Smooth muscle cell of the brain vasculature (primary cell): Measurements from ENCODE around the gene ABCC1.

ENCODE experiments used
- DNase-seq: peaks from one replicate; pipeline ENCODE4 v3.0.0-alpha.2; 2012; ENCODE audit warnings: low read depth, low spot score

ABCC1 gene

DNA sequence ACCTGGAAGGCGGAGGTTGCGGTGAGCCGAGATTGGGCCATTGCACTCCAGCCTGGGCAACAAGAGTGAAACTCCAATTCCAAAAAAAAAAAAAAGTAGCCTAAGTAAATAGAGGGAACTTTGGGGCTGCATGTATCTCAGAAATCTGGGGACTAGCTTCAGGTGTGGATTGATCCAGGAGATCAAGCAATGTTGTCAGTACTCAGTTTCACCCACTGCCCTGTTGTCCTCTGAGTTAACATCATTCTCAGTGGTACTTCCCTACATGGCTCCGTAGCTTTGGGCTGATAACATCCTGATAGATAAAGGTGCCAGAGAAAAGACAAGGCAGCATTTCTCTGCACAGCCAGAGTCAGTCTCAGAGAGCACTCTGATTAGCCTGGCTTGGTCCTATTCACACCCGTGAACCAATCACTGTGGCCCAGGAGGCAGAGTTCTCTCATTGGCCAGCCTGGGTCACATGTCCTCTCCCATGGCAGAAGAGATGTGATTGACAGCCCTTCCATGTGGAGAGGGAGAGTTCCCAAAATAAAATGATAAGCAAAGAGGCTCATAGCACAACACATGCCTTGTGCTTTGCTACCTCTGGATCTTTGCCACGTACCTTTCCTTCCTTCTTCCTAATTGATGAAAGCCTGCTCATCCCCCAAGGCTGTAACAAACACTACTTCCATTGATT, 99.6 kb downstream of the ABCC1 start:
- no peak for DNase-seq

DNA sequence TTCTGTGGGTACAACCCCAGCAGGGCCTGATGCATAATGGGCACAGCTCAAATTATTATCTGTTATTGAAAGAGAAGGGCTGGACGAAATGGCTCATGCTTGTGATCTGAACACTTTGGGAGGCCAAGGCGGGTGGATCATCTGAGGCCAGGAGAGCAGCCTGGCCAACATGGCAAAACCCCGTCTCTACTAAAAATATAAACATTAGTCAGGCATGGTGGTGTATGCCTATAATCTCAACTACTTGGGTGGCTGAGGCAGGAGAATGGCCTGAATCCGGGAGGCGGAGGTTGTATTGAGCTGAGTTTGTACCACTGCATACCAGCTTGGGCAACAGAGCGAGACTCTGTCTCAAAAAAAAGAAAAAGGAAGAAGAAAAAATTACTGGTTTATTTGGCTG, 100.7 kb downstream of the ABCC1 start:
- DNase-seq: no peak

DNA sequence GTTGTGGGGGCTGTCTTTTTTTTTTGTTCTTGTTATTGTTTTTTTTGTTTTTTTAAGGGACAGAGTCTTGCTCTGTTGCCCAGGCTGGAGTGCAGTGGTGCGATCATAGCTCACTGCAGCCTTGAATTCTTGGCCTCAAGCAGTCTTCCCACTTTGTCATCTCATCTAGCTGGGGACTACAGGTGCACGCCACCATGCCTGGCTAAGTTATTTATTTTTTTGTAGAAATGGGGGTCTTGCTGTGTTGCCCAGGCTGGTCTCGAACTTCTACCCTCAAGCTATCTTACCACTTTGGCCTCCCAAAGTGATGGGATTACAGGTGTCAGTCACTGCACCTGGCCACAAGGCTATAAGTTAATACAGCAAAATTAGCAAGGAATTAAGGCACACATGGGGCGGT, 101.7 kb downstream of the ABCC1 start:
- DNase-seq: no peak

DNA sequence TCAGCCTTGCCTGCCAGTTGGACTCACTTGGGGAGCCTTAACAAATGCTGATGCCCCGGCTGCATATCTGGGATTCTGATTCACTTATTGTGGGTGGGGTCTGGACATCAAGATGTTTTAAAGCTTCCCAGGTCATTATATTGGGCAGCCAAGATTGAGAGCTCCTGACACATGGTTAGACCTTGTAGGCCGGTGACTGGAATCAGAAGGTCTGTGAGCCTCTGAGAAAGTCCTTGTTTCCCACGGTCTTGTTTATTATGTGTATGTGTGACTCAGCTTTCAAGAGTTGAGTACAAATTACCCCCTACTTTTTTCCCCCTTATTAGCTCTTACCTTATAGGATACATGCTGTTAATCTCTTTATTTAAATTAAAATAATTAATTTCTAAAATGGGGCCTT, 103.5 kb downstream of the ABCC1 start:
- DNase-seq: no peak

DNA sequence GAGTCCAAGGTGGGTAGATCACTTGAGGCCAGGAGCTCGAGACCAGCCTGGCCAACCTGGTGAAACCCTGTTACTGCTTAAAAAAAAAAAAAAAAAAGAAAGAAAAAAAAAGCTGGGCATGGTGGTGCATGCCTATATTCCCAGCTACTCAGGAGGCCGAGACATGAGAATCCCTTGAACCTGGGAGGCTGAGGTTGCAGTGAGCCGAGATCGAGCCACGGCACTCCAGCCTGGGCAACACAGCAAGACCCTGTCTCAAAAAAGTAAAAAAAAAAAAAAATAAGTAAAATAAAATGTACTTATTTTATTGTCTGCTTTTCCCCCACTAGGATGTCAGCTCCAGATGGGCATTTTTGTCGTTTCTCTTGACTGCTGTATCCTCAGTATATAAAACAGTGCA, 107.7 kb downstream of the ABCC1 start:
- no peak for DNase-seq

DNA sequence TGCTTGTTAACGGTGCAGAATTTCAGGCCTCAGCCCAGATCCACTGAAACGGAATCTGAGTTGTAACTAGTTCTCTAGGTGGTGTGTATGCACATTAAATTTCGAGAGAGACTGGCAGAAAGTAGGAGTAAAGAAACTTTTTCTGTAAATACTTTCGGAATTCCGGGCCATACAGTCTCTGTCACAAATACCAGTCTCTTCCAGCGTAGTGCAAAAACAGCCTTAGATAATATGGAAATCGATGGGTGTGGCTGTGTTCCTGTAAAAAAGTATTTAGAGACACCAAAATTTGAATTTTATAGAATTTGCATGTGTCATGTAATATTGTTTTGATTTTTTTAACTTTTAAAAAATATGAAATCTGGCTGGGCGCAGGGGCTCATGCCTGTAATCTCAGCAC, 109.7 kb downstream of the ABCC1 start:
- no peak for DNase-seq

DNA sequence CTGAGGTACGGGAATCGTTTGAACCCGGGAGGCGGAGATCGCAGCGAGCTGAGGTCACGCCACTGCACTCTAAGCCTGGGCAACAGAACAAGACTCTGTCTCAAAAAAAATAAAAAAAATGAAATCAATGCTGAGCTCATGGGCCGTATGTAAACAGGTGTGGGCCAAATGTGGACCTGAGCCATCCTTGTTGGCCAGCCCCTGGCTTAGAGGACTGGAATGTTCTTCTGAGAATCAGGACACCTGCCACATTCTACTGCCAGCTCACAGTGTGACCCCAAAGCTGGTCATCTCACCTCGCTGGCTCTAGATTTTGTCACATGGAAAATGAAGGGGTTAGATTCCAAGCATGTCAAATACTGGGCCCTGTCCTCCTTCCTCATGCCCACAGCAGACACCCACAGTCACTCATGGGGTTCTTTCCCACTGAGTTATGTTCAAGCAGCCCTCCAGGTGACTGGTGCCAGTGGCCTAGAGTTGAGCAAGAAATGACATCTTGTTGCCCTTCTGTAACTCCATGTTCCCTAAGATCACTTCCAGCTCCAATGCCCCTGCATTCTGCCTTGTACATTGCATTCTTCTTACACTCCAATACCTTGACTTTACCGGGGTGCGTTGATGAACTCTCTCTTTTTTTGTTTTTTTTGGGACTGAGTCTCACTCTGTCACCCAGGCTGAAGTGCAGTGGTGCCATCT, 110.6 kb downstream of the ABCC1 start:
- DNase-seq: no peak

DNA sequence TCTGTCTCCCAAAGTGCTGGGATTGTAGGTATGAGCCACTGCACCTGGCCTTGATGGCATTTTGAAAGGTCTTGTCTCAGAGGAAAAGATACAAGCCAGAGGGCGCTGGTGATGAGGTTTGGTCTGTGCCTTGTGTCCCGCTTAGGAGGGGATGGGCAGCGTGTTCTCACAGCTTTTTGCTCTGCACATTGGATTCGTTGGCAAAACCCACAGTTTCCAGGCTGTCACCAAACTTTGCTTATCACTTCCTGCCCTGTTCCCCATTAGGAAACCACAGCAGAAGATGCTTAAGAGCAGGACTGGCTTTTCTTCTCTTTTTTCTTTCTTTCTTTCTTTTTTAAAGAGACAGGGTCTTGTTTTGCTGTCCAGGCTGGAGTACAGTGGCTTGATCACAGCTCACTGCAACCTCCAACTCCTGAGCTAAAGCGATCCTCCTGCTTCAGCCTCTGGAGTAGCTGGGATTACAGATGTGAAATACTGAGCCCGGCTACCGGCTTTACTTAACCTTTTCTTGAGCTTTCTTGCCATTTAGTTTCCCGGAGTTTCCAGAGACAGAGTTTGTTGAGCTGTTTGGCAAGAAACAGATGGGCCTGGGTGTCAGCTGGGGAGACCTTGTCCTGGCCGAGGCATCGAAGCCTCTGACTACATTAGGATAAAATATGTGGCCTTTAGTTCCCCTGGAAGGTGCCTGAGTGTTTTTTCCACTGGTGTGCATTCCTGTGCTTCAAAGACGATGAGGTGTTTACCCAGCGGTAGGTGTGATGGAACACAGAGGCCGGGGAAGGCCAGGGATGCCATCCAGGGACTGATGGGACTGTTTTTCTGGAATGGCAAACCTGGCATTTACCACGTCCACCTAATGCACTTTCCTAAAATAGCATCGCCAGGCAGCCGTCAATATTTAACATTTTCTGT, 112.9 kb downstream of the ABCC1 start:
- no peak for DNase-seq

DNA sequence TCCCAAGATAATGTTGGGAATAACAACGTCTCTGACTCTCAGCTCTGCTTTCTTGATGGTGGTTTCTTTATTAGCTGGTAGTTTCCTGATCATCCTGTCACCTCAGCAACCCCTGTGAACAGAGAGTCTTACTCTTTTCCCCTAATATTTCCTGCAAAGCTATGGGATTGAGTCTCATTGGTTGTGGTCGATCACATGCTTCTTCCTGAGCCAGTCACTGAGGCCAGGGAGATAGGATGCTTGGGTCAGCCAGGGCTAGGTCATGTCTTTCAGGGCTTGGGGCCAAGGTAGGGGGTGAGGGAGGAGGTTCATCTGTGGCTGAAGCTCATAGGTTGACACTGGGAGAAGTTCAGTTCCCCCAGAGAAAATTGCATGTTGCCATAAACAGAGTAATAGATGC, 114.3 kb downstream of the ABCC1 start:
- DNase-seq: no peak

DNA sequence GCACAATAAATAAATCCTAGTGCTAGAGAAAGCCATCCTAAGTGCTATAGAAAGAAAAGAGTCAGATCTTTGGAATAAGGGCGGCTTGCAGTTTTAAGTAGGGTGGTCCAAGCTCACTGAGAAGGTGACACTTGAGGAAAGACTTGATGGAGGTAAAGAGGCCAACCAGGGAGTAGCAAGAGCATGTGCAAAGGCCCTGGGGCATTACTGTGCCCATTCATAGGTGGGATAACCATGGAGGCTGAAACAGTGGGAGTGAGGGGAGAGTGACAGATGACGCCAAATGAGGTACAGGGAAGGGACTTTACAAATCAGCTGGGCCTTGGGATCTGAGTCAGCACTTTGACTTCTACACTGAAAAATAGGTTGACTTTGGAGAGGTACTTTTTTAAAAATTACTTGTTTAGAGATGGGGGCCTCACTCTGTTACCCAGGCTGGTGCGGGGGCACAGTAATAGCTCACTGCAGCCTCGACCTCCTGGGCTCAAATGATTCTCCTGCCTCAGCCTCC, 115.5 kb downstream of the ABCC1 start:
- no peak for DNase-seq

DNA sequence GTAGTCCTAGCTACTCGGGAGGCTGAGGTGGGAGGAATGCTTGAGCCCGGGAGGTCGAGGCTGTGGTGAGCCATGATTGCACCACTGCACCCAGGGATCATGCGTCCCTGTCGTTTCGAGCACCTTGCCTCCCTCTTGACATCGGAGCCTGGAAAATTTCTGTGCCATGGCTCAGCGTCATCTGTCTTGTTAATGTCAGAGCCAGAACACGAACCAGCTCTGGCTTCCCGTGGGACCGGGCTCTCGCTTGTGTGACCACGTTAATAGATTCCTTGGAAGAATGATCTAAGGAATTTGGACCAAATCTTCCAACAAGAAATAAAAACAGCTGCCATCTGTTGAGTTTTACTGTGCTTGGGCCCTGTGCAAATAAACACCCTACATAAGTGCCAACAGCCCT, 117.7 kb downstream of the ABCC1 start:
- no peak for DNase-seq

DNA sequence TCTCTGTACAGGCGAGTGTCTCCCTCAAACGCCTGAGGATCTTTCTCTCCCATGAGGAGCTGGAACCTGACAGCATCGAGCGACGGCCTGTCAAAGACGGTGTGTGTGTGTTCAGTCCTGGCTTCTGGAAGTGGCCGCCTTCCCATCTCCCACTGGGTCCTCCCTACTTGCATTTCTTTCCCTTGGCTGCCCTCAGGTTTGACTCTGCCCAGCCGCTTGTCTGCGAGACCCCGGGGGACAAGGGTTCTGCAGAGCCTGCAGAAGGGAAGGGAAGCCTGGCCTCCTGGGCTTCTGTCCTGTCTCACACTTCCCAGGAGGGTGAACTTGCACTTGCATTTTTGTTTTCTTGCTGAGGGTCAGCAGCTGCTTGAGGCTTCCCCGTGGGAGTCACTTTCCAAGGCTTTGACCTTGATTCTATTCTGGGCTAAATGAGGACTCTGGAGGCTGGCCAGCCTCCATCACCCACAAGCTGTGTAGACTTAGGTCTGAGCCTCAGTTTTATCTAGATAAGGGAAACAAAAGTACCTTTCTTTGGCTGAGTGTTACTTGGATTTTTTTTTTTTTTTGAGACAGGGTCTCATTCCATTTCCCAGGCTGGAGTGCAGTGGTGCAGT, 122.3 kb downstream of the ABCC1 start:
- peak; percentile 80 for DNase-seq

DNA sequence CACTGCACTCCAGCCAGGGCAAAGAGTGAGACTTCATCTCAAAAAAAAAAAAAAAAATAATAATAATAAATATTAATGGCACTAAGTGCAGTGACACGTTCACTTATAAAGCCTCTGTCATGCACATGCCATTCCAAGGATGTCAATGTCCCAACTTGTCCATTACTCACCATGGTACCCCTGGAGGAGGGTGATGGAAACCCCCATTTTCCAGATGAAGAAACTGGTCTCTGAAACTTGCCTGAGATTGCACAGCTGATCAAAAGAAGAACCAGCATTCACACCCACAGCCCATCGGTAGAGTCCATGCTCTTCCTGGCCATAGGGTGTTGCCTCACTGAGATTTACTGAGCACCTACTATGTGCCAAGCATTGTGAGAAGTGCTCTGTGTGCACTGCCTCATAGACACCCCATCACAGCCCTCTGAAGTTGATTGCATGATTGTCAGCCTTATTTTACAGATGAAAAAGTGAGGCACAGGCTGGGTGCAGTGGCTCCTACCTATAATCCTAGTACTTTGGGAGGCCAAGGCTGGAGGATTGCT, 123.7 kb downstream of the ABCC1 start:
- DNase-seq: no peak

DNA sequence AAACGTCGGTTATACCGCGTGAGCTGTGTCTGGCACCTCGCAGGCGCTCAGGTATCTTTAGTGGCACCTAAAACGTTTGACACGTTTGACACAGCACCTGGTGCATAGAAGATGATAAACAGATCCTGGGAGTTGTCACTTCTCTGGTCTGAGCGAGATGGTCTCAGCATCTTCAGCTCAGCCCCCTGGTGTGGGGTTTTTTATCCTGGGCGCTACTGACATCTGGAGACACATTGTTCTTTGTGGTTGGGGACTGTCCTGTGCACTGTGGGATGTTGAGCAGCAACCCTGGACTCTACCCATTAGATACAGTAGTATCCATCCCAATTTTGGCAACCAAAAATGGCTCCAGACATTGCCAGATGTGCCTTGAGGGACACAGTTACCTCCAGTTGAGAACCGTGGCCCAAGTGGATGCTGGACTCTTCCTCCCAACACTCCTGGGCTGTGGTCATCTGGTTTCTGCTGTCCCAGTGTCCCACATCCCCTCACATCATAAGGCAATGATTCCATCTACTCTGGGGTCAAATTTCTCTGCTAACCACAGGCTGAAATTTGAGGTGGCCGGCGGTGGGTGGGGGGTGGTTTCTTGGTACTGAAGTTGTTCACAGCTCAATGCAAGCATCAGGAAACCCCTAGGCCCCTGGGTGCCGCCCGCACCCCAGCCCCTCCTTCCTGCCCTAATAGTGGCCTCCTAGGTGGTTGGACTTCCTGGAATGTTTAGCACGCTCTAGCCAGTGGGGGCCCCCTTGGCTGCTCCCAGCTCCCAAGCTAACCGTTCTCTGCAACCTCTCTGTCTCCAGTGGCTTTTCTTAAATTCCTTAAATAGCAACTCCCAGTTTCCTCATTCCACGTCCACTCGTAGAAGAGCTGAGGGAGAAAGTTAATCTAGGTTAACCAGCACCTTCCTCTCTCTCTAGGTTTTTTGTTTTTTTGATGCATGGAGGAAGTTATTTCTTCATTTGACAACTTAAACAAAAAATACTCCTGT, 124.8 kb downstream of the ABCC1 start:
- peak; percentile 36 for DNase-seq

DNA sequence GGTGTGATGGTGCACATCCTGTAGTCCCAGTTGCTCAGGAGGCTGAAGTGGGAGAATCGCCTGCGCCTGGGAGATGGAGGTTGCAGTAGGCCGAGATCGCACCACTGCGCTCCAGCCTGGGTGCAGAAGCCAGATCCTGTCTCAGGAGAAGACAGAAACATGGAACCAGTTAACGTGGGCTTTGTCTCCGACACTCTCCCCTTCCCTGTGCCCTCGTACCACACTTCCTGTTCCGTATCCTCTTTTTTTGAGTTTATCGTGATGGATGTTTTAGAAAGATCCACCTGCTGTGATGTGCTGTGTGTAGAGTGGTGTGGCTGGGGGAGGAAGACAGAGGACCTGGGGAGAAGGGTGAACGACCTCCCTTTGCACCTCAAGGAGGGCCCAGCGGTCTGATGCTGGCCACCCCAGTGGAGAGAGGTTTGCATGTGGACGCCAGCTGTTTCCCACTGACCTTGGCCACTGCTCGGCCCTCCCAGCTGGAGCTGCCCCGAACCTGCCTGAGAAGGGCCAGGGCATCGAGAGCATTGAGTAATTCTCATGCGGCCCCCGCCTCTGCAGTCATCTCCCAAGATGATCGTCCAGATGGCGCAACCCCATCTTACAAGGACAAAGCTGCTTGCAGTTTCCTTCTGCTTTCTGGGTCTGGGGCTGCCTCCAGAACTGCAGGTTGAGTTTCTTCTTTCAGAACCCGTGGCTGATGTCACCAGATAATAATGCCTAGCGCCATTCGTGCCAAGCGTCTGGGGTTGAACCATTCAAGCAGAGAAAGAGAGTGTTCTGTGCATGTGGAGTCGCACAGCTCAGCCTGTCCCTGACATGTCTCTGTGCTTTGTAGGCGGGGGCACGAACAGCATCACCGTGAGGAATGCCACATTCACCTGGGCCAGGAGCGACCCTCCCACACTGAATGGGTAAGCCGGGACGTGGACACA, 126.3 kb downstream of the ABCC1 start:
- DNase-seq: no peak

DNA sequence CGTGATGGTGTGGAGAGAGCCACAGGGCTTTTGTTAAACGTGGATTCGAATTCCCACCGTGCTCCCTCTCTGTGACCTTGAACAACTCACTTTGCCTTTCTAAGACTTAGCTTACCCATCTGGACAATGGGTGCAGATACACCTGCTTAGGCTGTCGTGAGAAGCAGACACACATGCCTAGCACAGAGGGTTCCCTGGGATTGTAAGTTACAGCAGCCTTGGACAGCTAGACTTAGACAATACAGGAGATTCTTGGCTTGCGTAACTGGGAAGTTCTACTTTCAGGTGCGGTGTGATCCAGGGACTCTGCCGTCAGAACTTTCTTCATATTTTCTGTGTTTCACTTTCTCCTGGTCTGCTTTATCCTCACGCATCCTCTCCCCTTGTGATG, 127.0 kb downstream of the ABCC1 start:
- DNase-seq: no peak

DNA sequence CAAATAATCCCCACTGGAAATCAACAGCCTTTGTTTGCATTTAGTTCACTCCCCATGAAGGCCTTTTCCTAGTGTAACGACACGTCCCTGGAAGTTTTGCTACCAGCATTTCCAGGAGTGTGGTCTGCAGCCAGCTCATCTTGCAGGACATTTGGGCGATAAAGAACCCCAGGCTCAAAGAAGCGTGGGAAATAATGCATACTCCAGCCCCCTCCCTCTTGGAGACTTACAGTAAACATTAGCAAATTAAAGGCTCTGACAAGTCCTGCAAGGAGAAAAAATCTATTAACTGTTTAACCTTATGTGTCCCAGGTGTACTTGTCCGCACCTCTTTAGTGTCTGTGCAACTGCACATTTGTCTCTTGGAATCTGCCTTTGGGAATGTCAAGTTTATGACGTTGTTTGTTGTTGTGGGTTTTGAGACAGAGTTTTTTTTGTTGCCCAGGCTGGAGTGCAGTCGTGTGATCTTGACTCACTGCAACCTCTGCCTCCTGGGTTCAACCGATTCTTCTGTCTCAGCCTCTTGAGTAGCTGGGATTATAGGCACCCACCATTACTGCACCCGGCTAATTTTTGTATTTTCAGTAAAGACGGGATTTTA, 131.1 kb downstream of the ABCC1 start:
- no peak for DNase-seq

DNA sequence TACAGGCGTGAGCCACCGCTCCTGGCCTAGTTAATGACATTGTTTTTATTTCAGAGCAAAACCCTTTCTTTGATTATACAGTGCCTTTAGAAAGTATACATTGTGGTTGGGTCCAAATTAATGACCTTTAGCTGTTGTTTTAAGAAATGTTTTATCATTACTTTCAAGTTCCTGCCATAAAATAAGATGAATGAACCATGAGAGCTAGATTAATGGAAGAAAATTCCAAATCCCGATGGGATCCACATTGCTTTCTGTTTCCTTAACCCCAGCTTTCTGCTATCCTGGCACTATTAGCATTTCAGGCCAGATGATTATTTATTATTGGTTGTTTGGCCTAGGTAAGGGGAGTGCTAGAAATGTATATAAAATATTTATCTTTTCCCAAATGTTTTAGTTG, 131.7 kb downstream of the ABCC1 start:
- DNase-seq: no peak

DNA sequence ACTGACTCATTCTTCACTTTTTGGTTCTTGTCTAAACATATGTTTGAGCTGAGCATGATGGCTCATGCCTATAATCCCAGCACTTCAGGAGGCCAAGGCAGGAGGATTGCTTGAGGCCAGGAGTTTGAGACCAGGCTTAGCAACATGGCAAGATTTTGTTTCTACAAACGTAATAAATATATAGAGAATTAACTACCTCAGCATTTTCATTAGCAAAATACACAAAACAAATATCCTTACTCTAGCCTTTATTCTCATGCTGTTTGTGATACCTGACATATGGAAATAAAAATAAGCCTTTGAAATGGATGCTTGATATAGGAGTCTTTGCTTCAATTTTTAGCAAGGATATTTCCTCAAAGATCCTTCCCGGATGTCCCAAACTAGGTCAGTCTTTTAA, 132.8 kb downstream of the ABCC1 start:
- no peak for DNase-seq
